Myocyte (in vitro differentiated cells): Measurements from ENCODE around the gene OR8B3. TPM values are rescaled to one million over a fixed set of nuclear protein-coding genes. Genes with fewer than 3 reads are reported as not detected.
A peak's percentile ranks its signal among the peaks of the same experiment; 100 is the strongest.
"Not testable (repeated sequence)": the region's sequence is repeated elsewhere in the genome, so short reads cannot be mapped to it uniquely, and the experiment has no call there.

ENCODE experiments used
- DNase-seq: peaks from one replicate; pipeline ENCODE4 v3.0.0-alpha.2; 2012; ENCODE audit warnings: low read depth
- polyA plus RNA-seq: library from polyadenylated mRNA; unstranded; fragments of >200 nt; gene quantifications from one replicate; pipeline ENCODE4 v1.2.1, GENCODE V29; 2012; ENCODE audit warnings: missing spikeins
- total RNA-seq: library from RNA; depleted of rRNA; stranded (reverse); fragments of >200 nt; gene quantifications from 2 replicates; pipeline ENCODE4 v1.2.3, GENCODE V29; 2014

OR8B3 gene
- total RNA-seq, result not detected in 2 replicates
- not detected for polyA plus RNA-seq

DNA sequence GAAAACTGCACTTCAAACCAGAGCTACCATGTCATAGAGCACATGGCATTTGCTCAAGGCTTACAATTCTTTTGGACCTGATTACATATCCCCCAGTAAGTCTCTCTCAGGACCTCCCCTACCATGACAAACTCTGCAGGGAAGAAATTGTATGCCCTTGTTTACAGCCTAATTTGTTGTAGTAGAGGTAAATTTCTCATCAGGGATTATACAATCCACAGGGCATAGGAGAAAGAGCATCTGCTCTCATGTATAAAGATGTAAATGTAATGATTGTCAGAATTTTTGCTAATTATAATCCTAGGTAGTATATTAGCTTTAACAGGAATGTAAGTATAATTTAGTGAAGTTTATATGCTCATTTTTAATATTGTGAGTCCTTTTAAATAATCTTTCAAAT is at the start of gene OR8B3:
OR8B3 (minus strand) TSS at position 101 of the 400 bp plus-strand sequence. CDS start 1,673 bp downstream, outside the sequence.
- no peak for DNase-seq

DNA sequence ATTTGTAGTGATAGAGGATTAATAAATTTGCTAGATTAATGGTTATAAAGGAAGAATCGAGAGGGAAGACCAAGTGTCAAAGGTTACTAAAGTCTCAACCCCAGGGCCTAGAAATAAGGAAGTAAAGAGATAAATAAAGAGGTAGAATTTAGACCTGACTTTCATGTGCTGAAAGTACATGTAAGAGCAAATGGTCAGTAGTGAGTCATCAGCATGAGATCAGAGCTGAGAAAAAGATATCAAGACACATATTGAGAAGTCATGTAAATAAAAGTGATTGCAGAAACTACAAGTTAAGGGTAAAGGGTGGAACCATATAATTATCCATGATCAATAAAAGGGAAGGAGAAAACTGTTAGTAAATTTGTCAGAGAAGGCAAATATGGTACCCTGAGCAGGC is 48.1 kb upstream of the OR8B3 start:
- no peak for DNase-seq

- no peak for DNase-seq
Observed at GRCh38 chr11:124445646-124446150, 46.9 kb upstream of the OR8B3 start, which contains the start of gene OR8B8. Gene OR8B8, minus strand, starts transcription at chr11:124445696. Its CDS starts 4,611 bp downstream, at chr11:124441085.

- DNase-seq, result no peak
Observed at GRCh38 chr11:124442847-124443246, 44.0 kb upstream of the OR8B3 start.

DNA sequence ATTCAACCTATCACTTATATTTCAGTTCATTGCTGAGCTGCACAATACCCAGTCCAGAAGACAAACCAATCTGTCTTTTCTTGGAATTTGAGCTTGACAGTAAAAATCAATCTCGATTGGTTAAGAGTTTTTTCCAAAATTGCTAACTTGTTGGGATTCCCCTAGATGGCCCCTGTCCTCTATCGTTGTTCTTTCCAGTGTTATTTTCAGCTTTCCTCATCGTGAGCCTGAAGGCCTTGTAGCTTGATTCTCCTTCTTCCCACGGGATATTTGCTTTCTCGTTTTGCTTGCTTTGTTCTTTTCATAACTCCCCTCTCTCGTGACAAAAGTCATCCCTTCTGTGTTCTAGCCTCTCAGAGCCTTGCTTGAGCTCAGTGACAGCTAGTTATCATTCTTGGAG is 43.6 kb upstream of the OR8B3 start:
- DNase-seq, result no peak

- no peak for DNase-seq
Observed at GRCh38 chr11:124441519-124441918, 42.7 kb upstream of the OR8B3 start.

DNA sequence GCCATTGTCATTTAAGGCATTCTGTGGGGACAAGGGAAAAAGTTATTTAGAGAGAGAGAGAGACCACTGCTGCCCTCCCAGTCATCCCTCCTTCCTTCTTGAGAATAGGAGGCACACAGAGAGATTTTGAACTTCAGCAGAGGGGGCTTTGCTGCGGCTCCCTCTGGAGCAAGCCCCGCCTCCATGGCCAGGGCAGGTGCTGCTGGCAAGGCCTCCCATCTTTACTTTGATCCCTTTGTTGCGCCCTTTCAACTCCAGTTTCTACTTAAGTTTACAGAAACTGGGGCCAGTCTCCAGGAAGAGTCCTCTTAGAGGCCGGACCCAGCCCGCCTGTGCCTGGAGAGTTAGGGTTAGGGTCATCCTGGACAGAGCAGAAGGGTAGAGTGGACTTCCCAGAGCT is 42.3 kb upstream of the OR8B3 start:
- DNase-seq, result no peak

GRCh38 chr11:124440608-124441007 is 41.8 kb upstream of the OR8B3 start:
- DNase-seq, result no peak

DNA sequence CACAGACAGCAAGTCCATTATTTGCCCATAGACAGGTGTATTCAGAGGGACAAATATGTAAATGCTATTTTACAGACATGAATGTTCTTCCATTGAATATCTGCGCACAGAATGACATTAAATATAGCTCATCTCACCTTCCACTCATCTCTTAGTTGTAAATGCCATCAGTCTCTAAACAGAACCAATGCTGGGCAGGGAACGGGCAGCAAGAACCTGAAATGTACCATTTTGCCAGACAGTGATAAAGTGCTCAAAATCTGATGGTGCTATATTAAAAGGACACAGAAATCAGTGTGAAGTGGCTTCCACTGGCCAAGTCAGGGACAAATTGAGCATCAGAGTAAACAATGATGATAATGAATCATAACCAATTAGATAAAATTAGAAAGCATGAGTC is 35.9 kb upstream of the OR8B3 start:
- DNase-seq, result no peak

- DNase-seq, result no peak
Observed at GRCh38 chr11:124429599-124429998, 30.8 kb upstream of the OR8B3 start.

- DNase-seq, result no peak
Observed at GRCh38 chr11:124424384-124424921, 25.6 kb upstream of the OR8B3 start, which contains the start of gene OR8B4. Gene OR8B4, minus strand, starts transcription at chr11:124424871. Its CDS starts 0 bp downstream, at chr11:124424871.

DNA sequence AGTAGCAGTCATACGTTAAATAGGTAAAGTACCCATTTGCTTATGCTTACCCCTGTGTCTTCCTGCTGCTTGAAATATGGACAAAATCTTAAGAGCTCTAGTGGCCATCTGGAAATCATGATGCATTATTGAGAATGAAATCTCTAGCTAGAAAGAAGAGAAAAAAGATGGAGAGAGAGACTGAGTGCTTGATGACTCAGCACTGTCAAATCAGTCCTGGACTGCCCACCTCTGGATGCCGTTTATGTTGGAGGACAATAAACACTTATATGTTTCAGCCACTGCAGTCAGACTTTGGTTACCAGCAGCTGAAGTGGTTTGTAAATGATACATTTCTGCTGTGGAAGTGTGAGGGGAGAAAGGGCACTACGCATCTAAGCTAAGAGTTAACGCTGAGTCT is 22.2 kb upstream of the OR8B3 start:
- DNase-seq, result no peak

DNA sequence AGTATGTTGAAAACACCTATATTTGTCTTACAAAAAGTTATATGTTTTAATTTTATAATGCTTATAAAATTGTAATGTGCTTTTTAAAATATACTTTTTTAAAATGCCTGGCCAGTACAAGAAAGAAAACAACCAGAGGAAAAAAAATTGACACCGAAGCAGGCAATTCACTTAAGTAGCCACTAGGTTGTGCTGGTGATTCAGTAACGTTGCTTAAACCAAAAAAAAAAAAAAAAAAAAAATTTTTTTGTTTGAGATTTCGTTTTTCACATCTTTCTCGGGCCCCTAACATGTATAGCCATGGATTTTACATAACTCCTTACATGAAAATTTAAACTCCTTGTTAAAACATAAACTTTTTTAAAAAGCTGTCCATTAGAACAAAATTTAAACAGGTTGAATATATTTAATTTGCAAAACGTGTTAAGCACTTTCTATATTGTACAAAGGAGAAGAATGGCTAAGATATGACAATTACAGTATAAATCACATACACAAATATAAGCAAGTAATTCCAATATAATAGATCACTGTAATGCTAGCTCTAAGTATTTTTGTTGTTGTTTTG is 16.6 kb upstream of the OR8B3 start:
- DNase-seq, result peak; percentile 38

DNA sequence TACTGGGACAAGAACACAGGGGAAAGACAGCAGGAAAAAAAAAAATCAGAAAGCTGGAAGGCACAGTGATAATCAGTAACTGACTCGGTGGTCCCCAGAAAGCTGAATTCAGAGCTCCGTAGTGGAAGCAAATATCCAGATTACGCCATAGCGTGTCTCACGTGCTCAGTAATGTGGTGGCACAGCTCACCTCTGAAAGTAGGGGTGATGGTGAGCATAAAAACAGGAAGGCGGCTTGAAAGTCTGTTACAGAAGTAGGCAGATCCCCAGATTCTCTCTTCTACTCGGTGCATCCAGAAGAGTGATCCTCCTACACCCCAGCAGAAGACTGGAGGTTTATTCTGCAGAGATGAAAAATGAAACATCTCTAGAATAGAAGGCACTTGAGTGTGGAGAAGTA is 11.1 kb upstream of the OR8B3 start:
- DNase-seq, result no peak

GRCh38 chr11:124405581-124405980 is 6.8 kb upstream of the OR8B3 start:
- DNase-seq, result no peak

- not testable (repeated sequence) for DNase-seq
Observed at GRCh38 chr11:124403186-124403585, 4.4 kb upstream of the OR8B3 start.

DNA sequence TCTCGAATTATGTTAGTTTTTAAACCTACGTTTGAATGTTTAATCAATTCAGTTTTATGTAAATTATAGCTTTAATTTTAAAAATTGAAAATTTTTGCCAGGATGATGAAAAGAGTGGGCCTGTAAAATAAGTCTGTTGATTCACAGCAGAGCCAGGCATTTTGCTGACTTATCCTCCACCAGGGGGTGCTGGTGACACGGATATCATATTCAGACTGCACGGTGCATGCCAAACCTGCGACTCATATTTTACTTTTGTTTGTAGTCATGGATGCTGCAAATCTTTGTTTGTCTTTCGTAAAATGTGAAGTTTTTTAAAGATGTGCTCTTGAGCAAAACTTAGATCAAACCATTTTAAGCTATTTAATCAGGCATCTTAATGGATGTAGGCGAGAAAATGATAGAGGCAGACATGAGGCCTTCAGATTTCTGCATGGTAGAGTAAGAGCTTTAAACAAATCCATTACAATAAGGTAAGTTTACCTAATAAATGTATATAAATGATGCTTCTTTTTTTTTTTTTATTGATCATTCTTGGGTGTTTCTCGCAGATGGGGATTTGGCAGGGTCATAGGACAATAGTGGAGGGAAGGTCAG is 3.6 kb upstream of the OR8B3 start:
- peak; percentile 81 for DNase-seq

DNA sequence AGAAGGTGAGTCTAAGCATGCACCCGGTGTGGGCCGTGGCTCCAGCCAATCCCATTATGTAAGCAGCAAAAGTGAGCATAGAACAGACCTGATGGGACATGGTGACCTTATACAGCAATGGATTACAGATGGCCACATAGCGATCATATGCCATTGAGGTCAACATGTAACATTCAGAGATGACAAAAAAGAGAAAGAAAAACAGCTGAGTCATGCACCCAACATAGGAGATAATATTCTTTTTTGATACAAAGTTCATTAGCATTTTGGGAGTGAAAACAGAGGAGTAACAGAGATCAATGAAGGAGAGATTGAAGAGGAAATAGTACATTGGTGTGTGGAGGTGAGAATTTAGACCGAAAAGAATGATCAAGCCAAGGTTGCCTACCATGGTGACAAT is 2.0 kb downstream of the OR8B3 start:
- not testable (repeated sequence) for DNase-seq

DNA sequence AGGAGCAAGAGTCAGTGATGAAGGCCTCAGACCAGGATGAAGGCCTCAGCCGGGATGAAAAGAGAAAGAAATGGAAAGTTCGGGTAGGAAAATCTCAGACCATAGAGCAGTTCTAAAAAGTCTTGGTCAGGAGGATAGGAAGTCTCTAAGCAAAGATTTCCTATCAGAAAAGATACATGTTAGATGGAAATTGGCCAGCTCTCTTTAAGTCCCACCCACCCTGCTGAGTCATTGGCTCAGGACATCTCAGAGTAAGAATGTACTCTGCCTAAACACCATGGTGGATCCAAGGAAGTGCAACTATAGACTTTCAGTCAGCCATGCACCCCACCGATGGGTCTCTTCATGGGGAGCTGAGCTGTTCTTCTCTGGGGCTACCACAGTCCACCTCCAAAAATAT is 4.4 kb downstream of the OR8B3 start:
- no peak for DNase-seq

GRCh38 chr11:124384399-124384798 is 14.4 kb downstream of the OR8B3 start, which contains the start of gene OR8B2:
Gene OR8B2, minus strand, starts transcription at chr11:124384499. Its CDS starts 1,156 bp downstream, at chr11:124383343.
- DNase-seq, result no peak

DNA sequence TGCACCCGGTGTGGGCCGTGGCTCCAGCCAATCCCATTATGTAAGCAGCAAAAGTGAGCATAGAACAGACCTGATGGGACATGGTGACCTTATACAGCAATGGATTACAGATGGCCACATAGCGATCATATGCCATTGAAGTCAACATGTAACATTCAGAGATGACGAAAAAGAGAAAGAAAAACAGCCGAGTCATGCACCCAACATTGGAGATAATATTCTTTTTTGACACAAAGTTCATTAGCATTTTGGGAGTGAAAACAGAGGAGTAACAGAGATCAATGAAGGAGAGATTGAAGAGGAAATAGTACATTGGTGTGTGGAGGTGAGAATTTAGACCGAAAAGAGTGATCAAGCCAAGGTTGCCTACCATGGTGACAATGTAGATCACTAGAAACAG is 16.0 kb downstream of the OR8B3 start:
- DNase-seq, result not testable (repeated sequence)

DNA sequence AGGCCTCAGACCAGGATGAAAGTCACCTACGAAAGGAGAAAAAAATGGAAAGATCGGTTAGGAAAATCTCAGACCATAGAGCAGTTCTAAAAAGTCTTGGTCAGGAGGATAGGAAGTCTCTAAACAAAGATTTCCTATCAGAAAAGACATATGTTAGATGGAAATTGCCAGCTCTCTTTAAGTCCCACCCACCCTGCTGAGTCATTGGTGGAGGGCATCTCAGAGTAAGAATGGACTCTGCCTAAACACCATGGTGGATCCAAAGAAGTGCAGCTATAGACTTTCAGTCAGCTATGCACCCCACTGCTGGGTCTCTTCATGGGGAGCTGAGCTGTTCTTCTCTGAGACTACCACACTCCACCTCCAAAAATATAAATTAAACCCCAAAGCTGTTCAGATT is 18.2 kb downstream of the OR8B3 start:
- DNase-seq, result no peak

GRCh38 chr11:124376280-124376679 is 22.5 kb downstream of the OR8B3 start:
- no peak for DNase-seq
